ENCODE results near the gene ARSG. TPM values are rescaled to one million over a fixed set of nuclear protein-coding genes. Genes with fewer than 3 reads are reported as not detected.

The ARSG gene
- polyA plus RNA-seq, 1 of the 3 experiments (the other 2 are of a cell fraction), result 0.41 TPM

GRCh38 chr17:68347380-68347779 lies 56.1 kb downstream of the ARSG start:
- H3K27ac ChIP-seq (ENCODE audit: low read depth in 2 of 2, low read length in 1 of 2), result no peak overlapping the region
- POLR2A ChIA-PET, result no interaction called here

GRCh38 chr17:68349157-68349556 lies 57.9 kb downstream of the ARSG start:
- H3K9me3 ChIP-seq, result no peaks in the 10 kb centered on the region
- H3K27me3 ChIP-seq (ENCODE audit: insufficient read depth), result no peaks in the 10 kb centered on the region
- DNase-seq, result no peak
- H3K4me2 ChIP-seq, result no peak overlapping the region
- no peak overlapping the region for H3K9ac ChIP-seq
- no peaks in the 10 kb centered on the region for H3K9me2 ChIP-seq
- no peak overlapping the region for H2AFZ ChIP-seq (ENCODE audit: low read depth)
- H3K27ac ChIP-seq (ENCODE audit: low read depth in 2 of 2, low read length in 1 of 2), result no peak overlapping the region
- H3K4me3 ChIP-seq (ENCODE audit: low read depth in 2 of 2, low read length in 1 of 2), result no peak overlapping the region
- peaks cover 2 to 5% of the 10 kb centered on the region in 2 experiments; a peak in 3 of 4 replicates for H3K4me1 ChIP-seq (ENCODE audit: control insufficient read depth in 1 of 2, insufficient read depth in 2 of 2, low read depth in 1 of 2, low read length in 1 of 2)
- H3K79me2 ChIP-seq (ENCODE audit: insufficient read depth), result no peaks in the 10 kb centered on the region
- no peaks in the 10 kb centered on the region for H4K20me1 ChIP-seq (ENCODE audit: insufficient read depth)
- H3K36me3 ChIP-seq (replicated peaks in 1 of 2; ENCODE audit: control insufficient read depth in 1 of 2, insufficient read depth in 2 of 2, low read length in 1 of 2), result no peaks in the 10 kb centered on the region
- TF ChIP-seq MEF2A (IDR thresholded peaks at IDR 0.05; ENCODE audit: borderline replicate concordance, low read depth), result no peak
- TF ChIP-seq JUND (IDR thresholded peaks at IDR 0.05), result no peak
- no peak for TF ChIP-seq IRF3 (IDR thresholded peaks at IDR 0.05; ENCODE audit: low read depth, low read length)
- TF ChIP-seq ZBTB33 (IDR thresholded peaks at IDR 0.05; ENCODE audit: borderline replicate concordance, low read depth), result no peak
- TF ChIP-seq SMC3 (IDR thresholded peaks at IDR 0.05; ENCODE audit: low read depth, low read length), result no peak
- no peak for TF ChIP-seq FOXM1 (IDR thresholded peaks at IDR 0.05; ENCODE audit: low read depth)
- TF ChIP-seq TCF12 (IDR thresholded peaks at IDR 0.05), result no peak
- TF ChIP-seq NFIC (IDR thresholded peaks at IDR 0.05; ENCODE audit: borderline replicate concordance), result no peak
- no peak for TF ChIP-seq MXI1 (IDR thresholded peaks at IDR 0.05; ENCODE audit: low read depth, low read length)
- no peak for TF ChIP-seq FOSL2 (IDR thresholded peaks at IDR 0.05; ENCODE audit: borderline replicate concordance, low read depth)
- no peak for TF ChIP-seq GATA2 (CRISPR knock-in tag; IDR thresholded peaks at IDR 0.05)
- TF ChIP-seq RXRA (IDR thresholded peaks at IDR 0.05; ENCODE audit: borderline replicate concordance, low read depth), result no peak
- POLR2A ChIA-PET, result no interaction called here
- 67% methylated on average over 4 of the region's 4 CpGs for WGBS (ENCODE audit: low lambda C conversion rate)
- CTCF ChIA-PET, result interaction anchor here (1.3 to 2.0 kb wide), 3 partner anchors 50 to 87 kb away, joined by 4 to 11 read pairs (median 4); no protein-coding TSS in a partner anchor
- H3F3A ChIP-seq (replicated peaks; ENCODE audit: insufficient read depth), result no peaks in the 10 kb centered on the region

More at GRCh38 chr17:68347380-68347779, 56.1 kb downstream of the ARSG start:
- TF ChIP-seq PBX3 (IDR thresholded peaks at IDR 0.05) (no peak), FOSL2 (IDR thresholded peaks at IDR 0.05; ENCODE audit: borderline replicate concordance, low read depth) (no peak), RAD21 (IDR thresholded peaks at IDR 0.05; ENCODE audit: low read length) (no peak), JUND (IDR thresholded peaks at IDR 0.05) (no peak), NRF1 (IDR thresholded peaks at IDR 0.05; ENCODE audit: low read depth, low read length) (no peak), TEAD4 (IDR thresholded peaks at IDR 0.05; ENCODE audit: borderline replicate concordance, insufficient read depth) (no peak), MXI1 (IDR thresholded peaks at IDR 0.05; ENCODE audit: low read depth, low read length) (no peak), SMC3 (IDR thresholded peaks at IDR 0.05; ENCODE audit: low read depth, low read length) (no peak)
- Histone ChIP-seq H3K4me2 (no peak overlapping the region), H3K9me3 (no peaks in the 10 kb centered on the region), H3F3A (replicated peaks; ENCODE audit: insufficient read depth) (no peaks in the 10 kb centered on the region), H4K20me1 (ENCODE audit: insufficient read depth) (no peaks in the 10 kb centered on the region), H3K4me3 (ENCODE audit: low read depth in 2 of 2, low read length in 1 of 2) (no peak overlapping the region), H3K36me3 (replicated peaks in 1 of 2; ENCODE audit: control insufficient read depth in 1 of 2, insufficient read depth in 2 of 2, low read length in 1 of 2) (no peaks in the 10 kb centered on the region), H3K79me2 (ENCODE audit: insufficient read depth) (no peaks in the 10 kb centered on the region), H3K4me1 (ENCODE audit: control insufficient read depth in 1 of 2, insufficient read depth in 2 of 2, low read depth in 1 of 2, low read length in 1 of 2) (peaks cover 0 to 5% of the 10 kb centered on the region in 2 experiments; a peak in 2 of 4 replicates), H2AFZ (ENCODE audit: low read depth) (no peak overlapping the region), H3K9ac (no peak overlapping the region), H3K27me3 (ENCODE audit: insufficient read depth) (no peaks in the 10 kb centered on the region; the same call in 1 of the 2 replicates), H3K9me2 (no peaks in the 10 kb centered on the region)
- CTCF ChIA-PET, result interaction anchor here (1.0 kb wide), 1 partner anchor 51 kb away, joined by 3 read pairs; no protein-coding TSS in a partner anchor
- no peak for DNase-seq
- WGBS (ENCODE audit: low lambda C conversion rate), result 62% methylated on average over 6 of the region's 6 CpGs

Data from SK-N-SH (cell line).